Cardiac muscle cell (in vitro differentiated cells and primary cell): ENCODE measurements around the gene MYO5B. TPM values are rescaled to one million over a fixed set of nuclear protein-coding genes. Genes with fewer than 3 reads are reported as not detected.

Experiments used
- DNase-seq, 2 donors: peaks; one replicate each; pipeline versions ENCODE4 v3.0.0 to v3.0.0-alpha.2; 2010 to 2017; ENCODE audit warnings: low read depth in 1 of 2, low spot score in 1 of 2
- H3K27ac ChIP-seq: fragments of 200-600 bp; sonication (generic); 2 replicates; pipeline ENCODE4 v1.5.1; 2016
- H3K27me3 ChIP-seq: fragments of 200-600 bp; sonication (generic); 2 replicates; pipeline ENCODE4 v1.6.0; 2016; ENCODE audit warnings: control low read depth
- H3K36me3 ChIP-seq: fragments of 200-600 bp; sonication (generic); 2 replicates; pipeline ENCODE4 v1.5.1; 2016; ENCODE audit warnings: control low read depth
- H3K4me1 ChIP-seq: fragments of 200-600 bp; sonication (generic); 2 replicates; pipeline ENCODE4 v1.8.1; 2017; ENCODE audit warnings: low read depth, mild to moderate bottlenecking, mixed run types
- H3K4me3 ChIP-seq: fragments of 200-600 bp; sonication (generic); 2 replicates; pipeline ENCODE4 v1.5.1; 2016; ENCODE audit warnings: mild to moderate bottlenecking
- H3K9me3 ChIP-seq: fragments of 200-600 bp; sonication (generic); 2 replicates; pipeline ENCODE4 v1.5.1; 2017; ENCODE audit warnings: low read depth, mild to moderate bottlenecking, control low read depth
- polyA plus RNA-seq: library from polyadenylated mRNA; unstranded; fragments of >200 nt; fragmentation: Nextera tagmentation; extraction: Ambion mirVana; gene quantifications from 2 replicates; pipeline ENCODE4 v1.2.1, GENCODE V29; 2016
- total RNA-seq: library from RNA; depleted of rRNA; stranded (reverse); fragments of >200 nt; gene quantifications from 2 replicates; pipeline ENCODE4 v1.2.3, GENCODE V29; 2016
- TF ChIP-seq, protein P1 (sequence below): IDR thresholded peaks from 2 replicates; pipeline ENCODE4 v1.5.1; 2012; ENCODE audit warnings: low read depth, mild to moderate bottlenecking, low read length

Gene MYO5B
- total and polyA plus RNA-seq, 2 experiments from 2014 or later = 3.0 to 16.7 TPM

DNA sequence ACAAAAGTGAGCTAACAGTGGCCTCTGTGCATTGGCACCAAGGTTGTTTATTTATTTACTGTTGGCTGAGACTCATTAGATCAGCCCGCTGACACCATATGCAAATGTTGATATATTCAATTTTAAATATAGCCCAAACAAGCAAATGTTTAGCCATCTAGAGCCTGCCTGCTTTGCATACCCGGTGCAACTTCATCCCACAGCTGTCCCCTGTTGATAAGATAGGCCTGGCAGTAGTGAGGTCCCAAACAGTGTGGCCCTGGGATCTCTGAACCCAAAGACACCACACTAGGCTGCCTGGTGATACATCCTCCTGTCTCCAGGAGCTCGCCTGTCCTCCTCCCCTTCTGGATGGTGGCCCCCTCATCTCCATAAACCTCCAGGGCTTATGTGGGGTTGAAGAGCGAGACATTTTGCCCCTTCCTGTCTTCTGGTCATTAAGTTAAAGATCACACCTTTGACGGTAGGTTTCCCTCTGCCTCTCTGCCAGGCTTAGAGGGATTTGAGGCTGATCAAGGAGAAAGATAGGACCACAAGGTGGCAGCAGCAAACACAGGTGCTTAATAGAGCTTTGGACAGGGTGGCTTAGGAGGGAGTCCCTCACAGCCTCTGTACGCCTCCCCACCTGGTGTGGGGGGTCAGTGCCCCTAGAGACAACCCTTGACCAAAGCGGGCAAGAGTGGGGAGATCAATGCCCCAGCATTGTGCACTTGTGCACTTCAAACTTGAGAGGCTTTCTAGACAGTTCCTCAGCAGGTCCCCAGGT lies 23.7 kb upstream of the MYO5B start:
- H3K27ac ChIP-seq = no peak overlapping the region
- DNase-seq = peak; percentile 8 to 43
- H3K4me1 ChIP-seq = no peaks in the 10 kb centered on the region
- H3K36me3 ChIP-seq = no peaks in the 10 kb centered on the region
- no peak overlapping the region for H3K4me3 ChIP-seq
- TF ChIP-seq, protein P1, sequence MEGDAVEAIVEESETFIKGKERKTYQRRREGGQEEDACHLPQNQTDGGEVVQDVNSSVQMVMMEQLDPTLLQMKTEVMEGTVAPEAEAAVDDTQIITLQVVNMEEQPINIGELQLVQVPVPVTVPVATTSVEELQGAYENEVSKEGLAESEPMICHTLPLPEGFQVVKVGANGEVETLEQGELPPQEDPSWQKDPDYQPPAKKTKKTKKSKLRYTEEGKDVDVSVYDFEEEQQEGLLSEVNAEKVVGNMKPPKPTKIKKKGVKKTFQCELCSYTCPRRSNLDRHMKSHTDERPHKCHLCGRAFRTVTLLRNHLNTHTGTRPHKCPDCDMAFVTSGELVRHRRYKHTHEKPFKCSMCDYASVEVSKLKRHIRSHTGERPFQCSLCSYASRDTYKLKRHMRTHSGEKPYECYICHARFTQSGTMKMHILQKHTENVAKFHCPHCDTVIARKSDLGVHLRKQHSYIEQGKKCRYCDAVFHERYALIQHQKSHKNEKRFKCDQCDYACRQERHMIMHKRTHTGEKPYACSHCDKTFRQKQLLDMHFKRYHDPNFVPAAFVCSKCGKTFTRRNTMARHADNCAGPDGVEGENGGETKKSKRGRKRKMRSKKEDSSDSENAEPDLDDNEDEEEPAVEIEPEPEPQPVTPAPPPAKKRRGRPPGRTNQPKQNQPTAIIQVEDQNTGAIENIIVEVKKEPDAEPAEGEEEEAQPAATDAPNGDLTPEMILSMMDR = peak; percentile 53
- H3K27me3 ChIP-seq = no peaks in the 10 kb centered on the region
- no peaks in the 10 kb centered on the region for H3K9me3 ChIP-seq

DNA sequence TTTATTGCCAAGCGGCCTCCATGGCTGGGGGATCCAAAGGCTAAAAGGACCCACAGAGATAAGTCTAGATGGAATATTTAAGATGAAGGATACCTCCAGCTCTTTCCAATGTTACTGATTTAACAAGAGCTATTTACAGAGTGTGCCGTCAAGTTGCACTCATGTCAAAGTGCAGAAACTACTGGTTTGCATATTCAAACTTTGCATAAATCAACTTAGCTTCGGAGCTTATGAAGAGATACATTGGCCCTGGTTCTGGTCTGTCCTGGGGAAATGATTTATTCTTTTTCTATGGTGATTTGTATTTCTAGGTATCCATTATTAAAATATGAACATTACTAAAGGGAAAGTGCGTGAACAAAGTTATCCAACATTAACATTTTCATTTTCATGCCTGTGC lies 14.4 kb upstream of the MYO5B start:
- H3K9me3 ChIP-seq = no peaks in the 10 kb centered on the region
- TF ChIP-seq, protein P1 = no peak
- no peaks in the 10 kb centered on the region for H3K4me1 ChIP-seq
- H3K36me3 ChIP-seq = no peaks in the 10 kb centered on the region
- no peaks in the 10 kb centered on the region for H3K27me3 ChIP-seq
- no peak overlapping the region for H3K27ac ChIP-seq
- DNase-seq = no peak
- H3K4me3 ChIP-seq = no peak overlapping the region

DNA sequence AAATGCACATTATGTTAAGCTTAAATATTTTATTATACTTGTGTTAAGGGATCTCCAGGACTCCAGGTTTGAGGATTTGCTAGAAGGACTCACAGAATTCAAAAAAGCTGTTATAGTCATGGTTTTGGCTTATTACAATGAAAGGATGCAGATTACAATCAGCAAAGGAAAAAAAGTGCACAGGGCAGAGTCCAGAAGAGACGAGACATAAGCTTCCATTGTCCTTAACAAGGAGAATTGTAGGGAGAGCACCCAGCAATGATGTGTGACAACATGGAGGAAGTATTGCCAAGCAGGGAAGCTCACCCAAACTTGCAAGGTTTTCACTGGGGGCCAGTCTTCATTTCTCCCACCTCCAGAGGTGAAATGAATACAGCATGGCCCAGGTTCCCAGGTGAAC lies 12.8 kb upstream of the MYO5B start:
- H3K27me3 ChIP-seq = peaks cover 7% of the 10 kb centered on the region
- H3K4me1 ChIP-seq = no peaks in the 10 kb centered on the region
- TF ChIP-seq, protein P1 = no peak
- H3K36me3 ChIP-seq = no peaks in the 10 kb centered on the region
- H3K27ac ChIP-seq = no peak overlapping the region
- no peak for DNase-seq
- H3K9me3 ChIP-seq = no peaks in the 10 kb centered on the region
- no peak overlapping the region for H3K4me3 ChIP-seq

DNA sequence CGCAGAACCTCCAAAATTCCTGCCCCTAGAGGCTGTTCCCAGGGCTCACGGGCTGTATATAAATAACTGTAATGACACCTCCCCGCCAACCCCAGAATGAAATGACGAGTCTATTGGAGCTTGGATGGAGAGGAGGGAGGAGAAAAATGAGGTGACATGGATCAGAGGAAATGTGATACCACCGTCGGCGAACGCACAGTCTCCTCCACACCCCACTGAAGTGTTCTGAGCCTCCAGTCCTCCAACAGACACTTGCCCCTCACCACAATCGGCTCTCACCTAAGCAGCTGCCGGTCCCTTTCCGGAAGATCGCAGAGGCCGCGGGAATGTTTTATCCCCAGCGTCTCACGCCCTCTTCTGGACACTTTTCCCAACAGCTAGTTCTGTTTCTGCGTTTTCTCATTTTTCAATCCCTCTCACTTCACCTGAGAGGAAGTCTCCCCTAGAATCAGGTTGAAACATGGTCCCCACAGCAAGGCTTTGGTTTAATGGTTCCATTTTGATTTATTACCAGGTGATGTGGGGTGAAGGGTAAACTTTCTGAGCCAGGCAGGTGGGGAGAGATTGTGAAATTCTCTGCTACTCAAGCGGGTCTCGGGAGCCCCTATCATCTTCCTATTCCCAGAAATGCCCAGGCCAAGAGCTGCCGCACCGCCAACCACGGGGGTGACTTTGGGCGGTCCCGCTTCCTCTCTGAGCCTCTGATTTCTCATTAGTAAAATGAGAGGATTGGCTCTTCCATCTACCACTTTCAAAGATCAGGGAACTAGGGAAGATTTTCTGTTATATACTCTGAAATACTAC lies 9.1 kb upstream of the MYO5B start:
- TF ChIP-seq, protein P1 = peak; percentile 68
- peak; percentile 53 to 82 for DNase-seq
- Histone ChIP-seq H3K4me1 (no peaks in the 10 kb centered on the region), H3K36me3 (no peaks in the 10 kb centered on the region), H3K27me3 (peaks cover 18% of the 10 kb centered on the region), H3K27ac (no peak overlapping the region), H3K4me3 (no peak overlapping the region), H3K9me3 (no peaks in the 10 kb centered on the region)

DNA sequence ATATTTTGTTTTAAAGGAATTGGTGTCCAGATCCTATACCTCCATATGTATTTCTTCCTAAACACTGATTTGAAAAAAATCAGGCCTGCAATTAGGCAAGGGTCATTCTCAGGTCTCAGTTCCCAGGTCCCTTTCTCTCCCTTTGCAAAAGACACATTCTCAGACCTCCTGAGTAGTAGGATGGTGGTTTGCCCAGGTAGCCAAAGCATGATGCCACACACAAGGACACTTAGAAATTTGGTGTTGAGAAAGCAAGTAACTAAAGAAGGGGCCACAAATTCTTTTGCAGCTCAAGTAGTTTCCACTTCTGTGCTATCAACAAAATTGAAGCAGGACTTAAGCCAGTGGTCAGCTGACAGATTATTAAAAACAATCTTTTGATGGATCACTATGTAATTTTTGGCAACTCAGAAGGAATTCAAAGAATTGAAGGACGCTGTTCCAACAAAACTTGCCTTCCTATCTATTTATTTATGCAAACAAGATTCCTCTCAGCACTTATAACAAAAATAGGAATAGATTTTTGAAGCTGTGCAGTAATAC lies 6.6 kb upstream of the MYO5B start:
- H3K27me3 ChIP-seq = peaks cover 40% of the 10 kb centered on the region
- H3K36me3 ChIP-seq = no peaks in the 10 kb centered on the region
- no peak overlapping the region for H3K4me3 ChIP-seq
- no peak for DNase-seq
- TF ChIP-seq, protein P1 = no peak
- no peak overlapping the region for H3K27ac ChIP-seq
- H3K4me1 ChIP-seq = no peaks in the 10 kb centered on the region
- H3K9me3 ChIP-seq = no peaks in the 10 kb centered on the region
